Jurkat, Clone E6-1 (cell line): ENCODE measurements around the gene ATF1.
"Not testable (repeated sequence)": the region's sequence is repeated elsewhere in the genome, so short reads cannot be mapped to it uniquely, and the experiment has no call there.

Experiments
- DNase-seq: peaks from one replicate; pipeline ENCODE4 v3.0.0-alpha.2; 2011; ENCODE audit warnings: low read depth, low spot score
- H3K4me3 ChIP-seq: 2 replicates; pipeline ENCODE4 v1.5.1; 2011; ENCODE audit warnings: mild to moderate bottlenecking, low read length, control low read depth, moderate library complexity

The ATF1 gene

DNA sequence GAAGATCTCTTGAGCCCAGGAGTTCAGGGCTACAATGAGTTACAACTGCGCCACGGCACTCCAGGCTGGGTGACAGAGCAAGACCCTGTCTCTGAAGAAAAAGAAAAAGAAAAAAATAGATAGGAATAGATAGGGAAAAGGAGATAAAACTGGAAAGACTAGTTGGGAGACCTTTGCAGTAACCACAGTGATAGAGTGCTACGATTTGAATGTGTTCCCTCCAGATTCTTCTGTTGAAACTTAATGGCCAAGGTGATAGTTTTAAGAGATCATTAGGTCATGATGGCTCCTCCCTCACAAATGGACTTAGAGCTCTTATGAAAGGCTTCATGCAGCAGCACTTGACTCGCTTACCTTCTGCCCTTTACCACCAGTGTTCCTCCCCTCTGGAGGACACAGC, 13.5 kb upstream of the ATF1 start:
- no peak for DNase-seq

DNA sequence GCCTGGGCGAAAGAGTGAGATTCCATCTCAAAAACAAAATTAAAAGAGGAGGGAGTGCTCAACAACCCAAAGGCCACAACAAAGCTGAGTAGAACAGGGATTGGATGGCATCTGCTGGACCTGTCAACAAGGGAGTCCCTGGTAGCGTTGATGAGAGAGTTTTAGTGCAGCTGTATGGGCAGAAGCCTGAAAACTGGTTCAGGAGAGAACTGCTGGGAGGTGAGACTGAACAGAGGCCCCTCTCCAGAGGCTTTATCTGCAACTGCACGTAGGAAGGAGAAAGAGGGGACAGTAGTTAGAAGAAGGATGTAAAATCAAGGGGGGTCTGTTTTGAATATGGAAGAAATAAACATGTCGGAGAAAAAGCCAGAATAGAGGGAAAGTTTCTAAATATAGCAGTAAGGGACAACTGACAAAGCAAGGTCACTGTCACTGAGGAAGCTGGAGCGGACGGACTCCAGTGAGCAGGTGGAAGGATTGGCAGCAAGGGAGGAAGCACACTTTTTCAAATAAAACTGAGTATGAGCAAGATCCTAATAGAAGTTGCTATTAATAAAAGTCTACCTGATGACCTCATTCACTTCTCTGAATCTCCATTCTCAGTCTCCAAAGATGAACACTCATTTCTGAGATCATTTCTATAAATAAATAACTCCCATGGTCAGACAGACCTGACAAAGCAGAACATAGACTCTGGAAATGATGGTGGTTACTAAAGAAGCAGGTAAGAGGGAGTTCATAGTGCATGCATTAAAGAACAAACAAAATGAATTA, 11.8 kb upstream of the ATF1 start:
- H3K4me3 ChIP-seq = no peak overlapping the region

More for the DNA sequence above, 13.5 kb upstream of the ATF1 start:
- no peak overlapping the region for H3K4me3 ChIP-seq

DNA sequence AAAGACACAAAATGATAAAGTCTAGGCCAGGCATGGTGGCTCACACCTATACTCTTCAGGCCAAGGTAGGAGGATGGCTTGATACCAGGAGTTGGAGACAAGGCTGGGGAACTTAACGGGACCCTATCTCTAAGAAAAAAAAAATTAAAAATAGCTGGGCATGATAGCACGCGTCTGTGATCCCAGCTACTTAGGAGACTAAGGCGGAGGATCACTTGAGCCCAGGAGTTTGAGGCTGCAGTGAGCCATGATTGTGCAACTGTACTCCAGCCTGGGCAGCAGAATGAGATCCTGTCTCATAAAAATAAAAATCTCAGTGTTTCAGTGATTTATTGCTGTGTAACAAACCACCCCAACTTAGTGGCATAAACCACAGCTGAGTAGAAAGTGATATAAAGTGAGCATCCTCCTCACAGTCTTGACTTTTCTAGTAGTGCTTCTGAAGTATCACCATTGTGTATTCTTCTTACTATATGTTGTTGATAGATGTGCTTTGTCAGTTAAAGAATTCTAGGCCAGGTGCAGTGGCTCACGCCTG, 10.6 kb upstream of the ATF1 start:
- H3K4me3 ChIP-seq = no peak overlapping the region
- DNase-seq = no peak

More for the DNA sequence above, 11.8 kb upstream of the ATF1 start:
- no peak for DNase-seq

DNA sequence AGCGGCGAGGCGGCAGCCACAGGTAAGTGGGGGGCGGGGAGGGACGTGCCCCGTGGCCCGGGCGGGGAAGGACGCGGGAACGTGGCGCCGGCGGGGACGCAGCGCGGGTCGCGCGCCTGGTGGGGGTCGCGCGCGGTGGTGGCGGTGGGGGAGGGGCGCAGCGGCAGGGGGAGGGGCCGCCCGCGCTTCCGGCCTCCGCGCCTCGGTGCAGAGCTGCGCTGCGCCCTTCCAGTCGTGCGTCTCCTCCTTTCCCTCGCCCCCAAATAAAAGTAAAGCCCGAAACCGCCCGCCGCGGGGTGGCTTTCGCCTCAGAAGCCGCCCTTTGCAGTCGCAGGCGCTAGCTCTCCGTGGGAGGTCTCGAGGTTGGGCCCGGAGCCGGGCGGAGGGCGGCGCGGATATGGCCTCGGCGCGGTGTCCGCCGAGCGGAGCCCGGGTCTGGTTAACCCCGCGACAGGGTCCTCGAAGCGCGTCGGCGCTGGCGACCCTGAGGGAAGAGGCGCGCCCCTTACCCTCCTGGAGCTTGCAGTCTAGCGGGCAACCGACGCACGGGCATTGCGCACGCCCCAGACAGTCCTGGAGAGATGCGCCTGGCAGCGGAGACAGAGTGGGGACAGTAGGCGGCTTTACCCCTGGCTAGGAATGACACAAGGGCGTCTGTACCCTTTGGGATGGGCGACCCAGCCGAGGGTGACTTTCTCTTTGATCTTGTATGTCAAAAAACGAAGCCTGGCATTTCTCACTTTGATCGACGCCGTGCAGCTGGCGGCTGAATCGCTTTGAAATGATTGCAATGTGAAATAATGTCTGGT, 589 bp downstream of the ATF1 start:
- peak; percentile 62 for DNase-seq
- peak overlapping the region; percentile 89 for H3K4me3 ChIP-seq

DNA sequence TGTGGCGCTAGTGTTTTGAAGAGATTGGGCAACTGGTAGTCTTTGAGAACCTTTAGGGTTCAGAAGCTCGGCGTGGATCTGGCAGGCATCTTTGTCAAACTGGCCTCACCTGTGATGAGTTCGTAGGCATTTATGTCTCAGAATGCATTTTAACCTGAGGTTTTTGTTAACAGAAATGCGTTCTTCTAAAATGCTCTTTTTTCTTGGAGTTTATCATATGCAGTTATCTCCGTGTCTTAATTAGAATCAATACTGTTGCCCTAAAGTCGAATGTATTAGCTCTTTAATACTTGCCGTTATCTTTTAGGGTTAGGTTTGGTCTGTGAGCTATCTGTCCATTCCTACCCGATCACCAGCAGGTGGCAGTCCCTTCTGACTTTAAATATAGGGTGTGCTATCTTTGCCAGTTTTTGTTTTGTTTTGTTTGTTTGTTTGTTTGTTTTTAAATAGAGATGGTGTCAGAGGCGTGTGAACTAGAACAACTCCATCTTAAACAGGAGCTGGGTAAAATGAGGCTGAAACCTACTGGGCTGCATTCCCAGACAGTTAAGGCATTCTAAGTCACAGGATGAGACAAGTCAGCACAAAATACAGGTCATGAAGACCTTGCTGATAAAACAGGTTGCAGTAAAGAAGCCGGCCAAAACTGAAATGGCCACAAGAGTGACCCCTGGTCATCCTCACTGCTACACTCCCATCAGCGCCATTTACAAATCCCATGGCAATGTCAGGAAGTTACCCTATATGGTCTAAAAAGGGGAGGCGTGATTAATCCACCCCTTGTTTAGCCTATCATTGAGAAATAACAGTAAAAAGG, 1.4 kb downstream of the ATF1 start:
- DNase-seq = peak; percentile 51
- H3K4me3 ChIP-seq = peak overlapping the region; percentile 89

DNA sequence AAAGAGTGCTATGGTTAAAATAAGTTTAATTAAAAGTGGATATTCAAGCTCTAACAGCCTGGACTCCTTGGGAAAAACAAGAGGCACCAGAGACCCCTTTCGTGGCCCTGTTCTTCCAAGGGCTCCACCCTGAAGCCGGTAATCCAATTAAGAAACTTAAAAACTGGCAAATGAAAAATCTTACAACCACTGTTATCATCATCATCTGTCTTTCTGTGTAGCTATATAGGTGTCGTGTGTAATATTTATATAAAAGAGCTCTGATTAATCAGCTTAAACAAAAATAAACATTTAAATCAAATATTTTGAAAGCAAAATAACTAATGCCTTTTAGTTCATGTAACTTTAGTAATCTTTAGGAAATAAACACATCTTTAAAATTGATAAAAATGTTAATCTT, 4.5 kb downstream of the ATF1 start:
- no peak overlapping the region for H3K4me3 ChIP-seq
- no peak for DNase-seq

DNA sequence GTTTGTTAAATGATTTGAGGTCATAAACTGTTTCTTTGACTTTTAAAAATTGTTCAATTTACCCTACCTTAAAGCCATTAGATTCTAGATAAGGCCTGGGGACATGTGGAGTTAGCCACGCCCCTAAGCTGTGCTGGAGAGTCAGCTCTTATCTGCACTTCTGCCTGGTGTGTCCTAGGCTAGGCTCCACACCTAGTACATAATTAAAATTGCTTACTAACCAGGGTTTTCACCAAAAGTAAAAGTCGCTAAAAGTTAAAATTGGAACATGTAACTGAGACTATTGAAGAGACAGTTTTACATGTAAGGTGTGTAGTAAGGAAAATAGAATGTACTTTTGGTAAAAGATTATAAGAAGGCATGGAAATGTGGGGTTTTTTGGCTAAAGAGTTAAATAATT, 4.9 kb downstream of the ATF1 start:
- DNase-seq, H3K4me3 ChIP-seq: not testable (repeated sequence)

DNA sequence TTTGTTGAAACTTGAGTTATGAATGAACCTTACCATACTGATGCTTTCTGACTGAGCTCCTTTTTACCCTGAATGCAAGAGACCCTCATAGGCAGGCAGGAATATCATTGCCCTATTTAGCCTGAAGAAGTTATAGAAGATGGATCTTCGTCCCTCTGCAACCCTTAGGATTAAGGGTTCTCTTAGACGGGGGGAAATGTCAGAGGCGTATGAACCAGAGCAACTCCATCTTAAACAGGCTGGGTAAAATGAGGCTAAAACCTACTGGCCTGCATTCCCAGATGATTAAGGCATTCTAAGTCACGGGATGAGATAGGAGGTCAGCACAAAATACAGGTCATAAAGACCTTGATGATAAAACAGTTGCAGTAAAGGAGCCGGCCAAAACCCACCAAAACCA, 7.5 kb downstream of the ATF1 start:
- no peak overlapping the region for H3K4me3 ChIP-seq
- DNase-seq = no peak

DNA sequence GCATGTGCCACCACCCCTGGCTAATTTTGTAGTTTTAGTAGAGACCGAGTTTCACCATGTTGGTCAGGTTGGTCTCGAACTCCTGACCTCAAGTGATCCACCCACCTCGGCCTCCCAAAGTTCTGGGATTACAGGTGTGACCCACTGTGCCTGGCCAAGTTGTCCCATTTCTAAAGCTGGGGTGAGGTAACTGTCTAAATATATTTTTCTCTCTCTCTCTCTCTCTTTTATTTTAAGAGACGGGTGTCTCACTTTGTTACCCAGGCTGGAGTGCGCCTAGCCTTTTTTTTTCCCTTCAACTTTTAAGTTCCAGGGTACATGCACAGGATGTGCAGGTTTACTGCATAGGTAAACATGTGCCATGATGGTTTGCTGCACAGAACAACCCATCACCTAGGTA, 8.6 kb downstream of the ATF1 start:
- no peak for DNase-seq
- no peak overlapping the region for H3K4me3 ChIP-seq

DNA sequence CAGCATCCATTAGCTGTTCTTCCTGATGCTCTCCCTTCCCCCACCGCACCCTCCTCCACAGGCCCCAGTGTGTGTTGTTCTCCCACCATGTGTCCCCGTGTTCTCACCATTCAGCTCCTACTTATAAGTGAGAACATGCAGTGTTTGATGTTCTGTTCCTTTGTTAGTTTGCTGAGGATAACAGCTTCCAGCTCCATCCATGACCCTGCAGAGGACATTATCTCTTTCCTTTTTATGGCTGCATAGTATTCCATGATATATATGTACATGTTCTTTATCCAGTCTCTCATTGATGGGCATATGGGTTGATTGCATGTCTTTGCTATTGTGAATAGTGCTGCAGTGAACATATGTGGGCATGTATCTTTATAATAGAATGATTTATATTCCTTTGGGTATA, 9.0 kb downstream of the ATF1 start:
- H3K4me3 ChIP-seq = no peak overlapping the region
- no peak for DNase-seq

DNA sequence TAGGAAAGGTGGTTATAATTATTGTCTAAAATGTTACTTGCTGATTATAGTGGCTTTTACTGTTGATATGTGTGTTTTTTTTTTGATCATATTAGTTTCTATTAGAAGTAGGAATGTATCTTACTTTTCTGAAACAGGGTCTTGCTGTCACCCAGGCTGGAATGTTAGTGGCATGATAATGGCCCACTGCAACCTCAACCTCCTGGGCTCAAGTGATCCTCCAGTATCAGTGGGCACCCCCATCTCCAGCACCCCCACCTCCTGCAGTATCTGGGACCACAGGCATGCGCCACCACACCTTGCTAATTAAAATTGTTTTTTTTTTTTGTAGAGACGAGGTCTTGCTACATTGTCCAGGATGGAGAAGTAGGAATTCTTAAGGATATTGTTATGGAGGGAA, 11.3 kb downstream of the ATF1 start:
- no peak for DNase-seq
- no peak overlapping the region for H3K4me3 ChIP-seq

DNA sequence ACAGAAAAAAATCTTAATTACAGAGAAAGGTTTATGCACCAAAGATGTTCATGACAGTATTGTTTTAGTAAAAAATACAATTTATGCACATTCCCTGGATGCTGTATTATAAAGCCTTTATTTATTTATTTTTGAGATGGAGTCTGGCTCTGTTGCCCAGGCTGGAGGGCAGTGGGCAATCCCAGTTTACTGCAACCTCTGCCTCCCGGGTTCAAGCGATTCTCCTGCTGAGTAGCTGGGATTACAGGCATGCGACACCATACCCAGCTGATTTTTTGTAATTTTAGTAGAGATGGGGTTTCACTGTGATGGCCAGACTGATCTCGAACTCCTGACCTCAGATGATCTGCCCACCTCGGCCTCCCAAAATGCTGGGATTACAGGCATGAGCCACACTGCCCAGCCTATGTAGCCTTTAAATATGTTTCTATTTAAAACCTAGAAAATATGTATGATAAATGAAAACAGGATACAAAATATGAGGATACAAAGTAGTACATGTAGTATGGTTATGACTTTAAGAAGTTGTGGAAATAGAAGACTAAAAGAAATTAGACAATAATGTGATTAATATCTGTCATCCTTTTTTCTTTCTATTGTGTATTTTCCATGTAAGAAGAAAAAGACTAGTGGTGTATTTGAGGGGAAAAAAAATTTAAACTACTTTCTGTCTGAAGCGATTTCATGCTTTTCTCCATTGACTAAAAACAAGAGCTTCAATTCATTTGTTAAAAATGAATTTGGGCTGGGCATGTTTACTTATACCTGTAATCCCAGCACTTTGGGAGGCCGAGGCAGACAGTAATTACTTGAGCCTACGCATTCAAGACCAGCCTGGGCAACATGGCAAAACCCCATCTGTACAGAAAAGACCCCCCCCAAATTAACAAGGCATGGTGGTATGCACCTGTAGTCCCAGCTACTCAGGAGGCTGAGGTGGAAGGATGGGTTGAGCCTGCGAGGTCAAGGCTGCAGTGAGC, 13.1 kb downstream of the ATF1 start:
- H3K4me3 ChIP-seq = no peak overlapping the region
- no peak for DNase-seq

DNA sequence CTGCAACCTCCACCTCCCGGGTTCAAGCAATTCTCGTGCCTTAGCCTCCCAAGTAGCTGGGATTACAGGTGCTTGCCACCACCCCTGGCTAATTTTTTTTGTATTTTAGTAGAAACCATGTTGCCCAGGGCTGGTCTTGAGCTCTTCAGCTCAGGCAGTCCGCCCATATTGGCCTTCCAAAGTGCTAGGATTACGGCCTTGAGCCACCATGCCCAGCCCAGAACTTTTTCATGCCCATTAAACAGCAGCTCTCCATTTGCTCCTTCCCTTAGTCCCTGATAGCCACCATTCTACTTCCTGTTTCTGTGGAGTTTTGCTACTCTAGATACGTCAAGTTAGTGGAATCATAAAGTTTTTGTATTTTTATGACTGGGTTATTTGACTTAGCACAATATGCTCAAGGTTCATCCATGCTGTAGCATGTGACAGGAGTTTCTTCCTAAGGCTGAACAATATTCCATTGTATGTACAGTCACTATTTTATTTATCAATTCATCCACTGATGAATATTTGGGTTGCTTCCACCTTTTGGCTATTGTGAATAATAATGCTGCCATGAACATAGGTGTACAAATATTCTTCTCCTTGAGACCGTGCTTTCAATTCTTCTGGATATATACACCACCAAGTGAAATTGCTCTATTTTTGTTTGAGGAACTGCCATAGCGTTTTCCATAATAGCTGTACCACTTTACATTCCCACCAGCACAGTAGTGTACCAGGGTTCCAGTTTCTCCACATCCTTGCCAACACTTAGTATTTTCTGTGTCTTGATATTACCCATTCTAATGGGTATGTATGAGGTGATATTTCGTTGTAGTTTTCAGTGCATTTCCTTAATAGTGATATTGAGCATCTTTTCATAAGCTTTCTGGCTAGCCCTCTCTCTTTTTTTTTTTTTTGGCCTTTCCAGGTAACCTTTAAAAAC, 15.0 kb downstream of the ATF1 start:
- H3K4me3 ChIP-seq = no peak overlapping the region
- DNase-seq = no peak

DNA sequence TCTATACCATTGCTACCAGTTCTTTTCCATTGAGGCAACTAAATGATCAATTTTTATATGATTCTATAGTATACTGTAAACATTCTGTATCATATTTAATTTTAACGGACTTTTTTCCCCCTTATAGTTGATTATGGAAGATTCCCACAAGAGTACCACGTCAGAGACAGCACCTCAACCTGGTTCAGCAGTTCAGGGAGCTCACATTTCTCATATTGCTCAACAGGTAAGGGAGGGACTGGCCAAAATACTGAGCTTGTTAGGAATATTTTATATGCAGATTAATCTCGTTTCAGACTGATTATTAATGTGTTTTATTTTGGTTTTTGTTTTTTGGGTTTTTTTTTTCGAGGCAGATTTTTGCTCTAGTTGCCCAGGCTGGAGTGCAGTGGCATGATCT, 16.1 kb downstream of the ATF1 start:
- DNase-seq = no peak
- H3K4me3 ChIP-seq = no peak overlapping the region

DNA sequence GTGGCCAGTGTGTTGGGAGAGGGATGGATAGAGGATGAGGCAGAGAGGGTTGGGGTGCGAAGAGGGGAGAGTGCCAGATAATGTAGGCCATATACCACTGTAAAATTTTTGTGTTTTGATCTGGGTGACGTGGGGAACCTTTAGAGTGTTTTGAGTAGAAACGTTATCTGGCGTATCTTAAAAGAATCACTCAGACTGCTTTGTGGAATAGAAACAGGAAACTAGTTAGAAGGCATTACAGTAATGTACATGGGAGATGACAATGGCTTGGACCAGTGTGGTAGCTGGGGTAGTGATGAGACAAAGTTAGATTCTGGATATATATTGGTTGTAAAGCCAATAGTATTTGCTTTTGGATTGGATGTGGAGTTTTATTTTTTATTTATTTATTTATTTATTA, 20.6 kb downstream of the ATF1 start:
- no peak for DNase-seq
- H3K4me3 ChIP-seq = no peak overlapping the region

DNA sequence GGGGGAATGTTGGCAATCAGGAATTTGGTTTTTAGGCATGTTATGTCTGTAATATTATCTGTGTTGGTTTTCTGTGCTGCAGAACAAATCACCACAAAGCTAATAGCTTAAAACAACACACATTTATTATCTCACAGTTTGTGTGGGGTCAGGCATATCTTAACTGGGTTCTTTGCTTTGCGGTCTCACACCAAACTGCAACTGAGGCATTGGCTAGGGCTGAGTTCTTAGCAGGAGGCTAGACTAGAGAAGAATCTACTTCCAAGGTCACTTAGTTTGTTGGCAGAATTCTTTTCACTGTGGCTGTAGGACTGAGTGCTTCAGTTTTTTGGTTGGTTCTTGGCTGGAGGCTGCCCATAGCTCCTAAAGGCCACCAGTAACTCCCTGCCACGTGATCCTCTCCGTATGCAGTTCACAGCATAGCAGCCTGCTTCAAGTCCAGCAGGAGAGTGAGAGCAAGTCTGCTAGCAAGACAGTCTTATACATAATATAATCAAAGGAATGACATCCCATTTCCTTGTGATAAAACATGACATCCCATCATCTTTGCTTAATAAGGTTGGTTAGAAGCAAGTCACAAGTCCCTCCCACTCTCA, 21.6 kb downstream of the ATF1 start:
- no peak overlapping the region for H3K4me3 ChIP-seq
- DNase-seq = no peak
